Gastrocnemius medialis (tissue), 4 donors: Measurements from ENCODE around the gene TINCR.

Source experiments
- POLR2A ChIP-seq, 2 donors: fragments of 450-650 bp; IDR thresholded peaks; one replicate each; pipeline ENCODE4 v1.6.1; 2017; ENCODE audit warnings: antibody characterized with exemption in 2 of 2, mild to moderate bottlenecking in 2 of 2, moderate library complexity in 2 of 2
- TF ChIP-seq, protein P1 (sequence below), 5 experiments: fragments of 450-650 bp in 3 of 5; fragments of 200-600 bp in 2 of 5; sonication (generic) in 2 of 5; IDR thresholded peaks in 4 of 5; conservative IDR thresholded peaks in 1 of 5; 1 replicate in 4 of 5; 2 replicates in 1 of 5; pipeline ENCODE4 v1.5.1; 2016 to 2019; ENCODE audit warnings: antibody characterized with exemption in 5 of 5, mild to moderate bottlenecking in 3 of 5, moderate library complexity in 3 of 5

DNA sequence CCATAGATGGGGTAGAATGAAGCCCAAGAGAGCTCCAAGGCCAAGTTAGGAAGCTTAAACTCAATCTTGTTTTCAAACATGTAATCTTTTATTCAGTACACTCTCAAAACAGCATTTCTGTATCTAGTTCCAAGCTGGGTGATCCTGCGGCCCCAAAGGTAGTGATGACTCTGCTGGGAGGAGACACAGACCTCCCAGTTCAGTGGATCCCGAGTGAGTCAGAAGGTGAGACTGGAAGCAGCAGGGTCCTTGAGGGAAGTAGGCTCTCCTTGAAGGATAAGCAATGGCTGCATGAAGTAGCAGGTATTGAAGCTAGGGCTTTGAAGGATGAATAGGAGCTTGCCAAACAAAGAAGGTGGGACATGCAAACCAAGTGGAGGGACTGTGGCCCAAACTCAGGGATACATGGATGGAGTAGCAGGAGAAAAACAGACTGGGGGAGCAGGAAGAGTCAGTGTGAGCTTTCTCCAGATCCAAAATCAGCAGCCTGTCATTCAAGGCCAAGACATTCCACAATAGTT is 9.6 kb downstream of the TINCR start:
- TF ChIP-seq POLR2A (IDR thresholded peaks at IDR 0.05) = no peak
- TF ChIP-seq, protein P1, sequence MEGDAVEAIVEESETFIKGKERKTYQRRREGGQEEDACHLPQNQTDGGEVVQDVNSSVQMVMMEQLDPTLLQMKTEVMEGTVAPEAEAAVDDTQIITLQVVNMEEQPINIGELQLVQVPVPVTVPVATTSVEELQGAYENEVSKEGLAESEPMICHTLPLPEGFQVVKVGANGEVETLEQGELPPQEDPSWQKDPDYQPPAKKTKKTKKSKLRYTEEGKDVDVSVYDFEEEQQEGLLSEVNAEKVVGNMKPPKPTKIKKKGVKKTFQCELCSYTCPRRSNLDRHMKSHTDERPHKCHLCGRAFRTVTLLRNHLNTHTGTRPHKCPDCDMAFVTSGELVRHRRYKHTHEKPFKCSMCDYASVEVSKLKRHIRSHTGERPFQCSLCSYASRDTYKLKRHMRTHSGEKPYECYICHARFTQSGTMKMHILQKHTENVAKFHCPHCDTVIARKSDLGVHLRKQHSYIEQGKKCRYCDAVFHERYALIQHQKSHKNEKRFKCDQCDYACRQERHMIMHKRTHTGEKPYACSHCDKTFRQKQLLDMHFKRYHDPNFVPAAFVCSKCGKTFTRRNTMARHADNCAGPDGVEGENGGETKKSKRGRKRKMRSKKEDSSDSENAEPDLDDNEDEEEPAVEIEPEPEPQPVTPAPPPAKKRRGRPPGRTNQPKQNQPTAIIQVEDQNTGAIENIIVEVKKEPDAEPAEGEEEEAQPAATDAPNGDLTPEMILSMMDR (IDR thresholded peaks at IDR 0.05 in 4 of 5, conservative IDR thresholded peaks at IDR 0.05 in 1 of 5) = no peak
